ENCODE results near the gene ASH1L. TPM values are rescaled to one million over a fixed set of nuclear protein-coding genes. Genes with fewer than 3 reads are reported as not detected.

Gene ASH1L
- total RNA-seq, 1 experiment from 2014 or later, result 30.5 TPM

DNA sequence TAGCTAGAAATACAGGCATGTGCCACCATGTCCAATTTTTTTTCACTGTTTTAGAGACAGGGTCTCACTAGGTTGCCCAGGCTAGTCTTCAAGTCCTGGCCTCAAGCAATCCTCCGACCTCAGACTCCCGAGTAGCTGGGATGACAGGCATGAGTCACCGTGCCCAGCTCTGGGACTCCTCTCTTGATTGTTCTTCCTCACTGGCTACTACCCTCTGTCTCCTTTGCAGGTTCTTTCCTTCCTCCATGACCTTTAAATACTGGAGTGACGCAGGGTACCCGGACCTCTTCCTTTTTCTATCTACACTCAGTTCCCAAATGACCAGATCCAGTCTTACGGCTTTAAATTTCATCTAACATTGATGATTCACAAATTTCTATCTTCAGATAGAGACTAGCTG, 34.9 kb downstream of the ASH1L start:
- no peak overlapping the region for H3K27ac ChIP-seq (ENCODE audit: low read depth, low read length)
- H3K9ac ChIP-seq (ENCODE audit: low read length), result no peak overlapping the region
- no peak overlapping the region for H3K4me3 ChIP-seq (replicated peaks in 1 of 2; ENCODE audit: low read depth in 1 of 2, low read length in 2 of 2)
- H2AFZ ChIP-seq (ENCODE audit: low read depth, low read length, poor library complexity, severe bottlenecking), result no peak overlapping the region
- ChIA-PET RAD21 (ENCODE audit: low non-redundant PET in 1 of 2, low total read pairs in 2 of 2, uncharacterized antibody in 2 of 2, unreplicated experiment in 2 of 2) (no interaction called here), CTCF (no interaction called here), POLR2A (no interaction called here)
- ATAC-seq (no peak), DNase-seq (ENCODE audit: low read depth, low spot score) (no peak)
- peaks cover 91% of the 10 kb centered on the region for H3K79me2 ChIP-seq (ENCODE audit: insufficient read depth, low read length)
- H3K9me3 ChIP-seq (ENCODE audit: control insufficient read depth in 1 of 2, insufficient read depth in 1 of 2, low read depth in 1 of 2, low read length in 2 of 2), result no peaks in the 10 kb centered on the region
- intact Hi-C loops (cut with micrococcal nuclease), result no loop called here
- no peaks in the 10 kb centered on the region for H3K36me3 ChIP-seq (ENCODE audit: control insufficient read depth in 1 of 2, insufficient read depth in 2 of 2, low read length in 2 of 2)
- no TSS peak for BruUV-seq (replicated peaks)
- TF ChIP-seq POLR2A (IDR thresholded peaks at IDR 0.05; ENCODE audit: borderline replicate concordance, extremely low read depth, insufficient read depth, insufficient read length) (no peak), POLR2AphosphoS5 (IDR thresholded peaks at IDR 0.05; ENCODE audit: low read depth, low read length) (no peak), ELF1 (IDR thresholded peaks at IDR 0.05; ENCODE audit: borderline replicate concordance, low read depth) (no peak), CBX3 (IDR thresholded peaks at IDR 0.05; ENCODE audit: low read depth) (no peak), YY1 (IDR thresholded peaks at IDR 0.05; ENCODE audit: extremely low read depth, insufficient replicate concordance, low read depth, low read length) (no peak), ZFX (IDR thresholded peaks at IDR 0.05) (no peak), JUND (IDR thresholded peaks at IDR 0.05) (no peak), SRF (IDR thresholded peaks at IDR 0.05; ENCODE audit: low read depth) (no peak), TCF7L2 (IDR thresholded peaks at IDR 0.05; ENCODE audit: borderline replicate concordance, extremely low read depth, insufficient read depth, insufficient read length) (no peak), EGR1 (IDR thresholded peaks at IDR 0.05; ENCODE audit: low read depth) (no peak), FOSL1 (IDR thresholded peaks at IDR 0.05; ENCODE audit: low read depth) (no peak), SIN3A (IDR thresholded peaks at IDR 0.05; ENCODE audit: low read depth) (no peak)
- TF ChIP-seq, protein P1, sequence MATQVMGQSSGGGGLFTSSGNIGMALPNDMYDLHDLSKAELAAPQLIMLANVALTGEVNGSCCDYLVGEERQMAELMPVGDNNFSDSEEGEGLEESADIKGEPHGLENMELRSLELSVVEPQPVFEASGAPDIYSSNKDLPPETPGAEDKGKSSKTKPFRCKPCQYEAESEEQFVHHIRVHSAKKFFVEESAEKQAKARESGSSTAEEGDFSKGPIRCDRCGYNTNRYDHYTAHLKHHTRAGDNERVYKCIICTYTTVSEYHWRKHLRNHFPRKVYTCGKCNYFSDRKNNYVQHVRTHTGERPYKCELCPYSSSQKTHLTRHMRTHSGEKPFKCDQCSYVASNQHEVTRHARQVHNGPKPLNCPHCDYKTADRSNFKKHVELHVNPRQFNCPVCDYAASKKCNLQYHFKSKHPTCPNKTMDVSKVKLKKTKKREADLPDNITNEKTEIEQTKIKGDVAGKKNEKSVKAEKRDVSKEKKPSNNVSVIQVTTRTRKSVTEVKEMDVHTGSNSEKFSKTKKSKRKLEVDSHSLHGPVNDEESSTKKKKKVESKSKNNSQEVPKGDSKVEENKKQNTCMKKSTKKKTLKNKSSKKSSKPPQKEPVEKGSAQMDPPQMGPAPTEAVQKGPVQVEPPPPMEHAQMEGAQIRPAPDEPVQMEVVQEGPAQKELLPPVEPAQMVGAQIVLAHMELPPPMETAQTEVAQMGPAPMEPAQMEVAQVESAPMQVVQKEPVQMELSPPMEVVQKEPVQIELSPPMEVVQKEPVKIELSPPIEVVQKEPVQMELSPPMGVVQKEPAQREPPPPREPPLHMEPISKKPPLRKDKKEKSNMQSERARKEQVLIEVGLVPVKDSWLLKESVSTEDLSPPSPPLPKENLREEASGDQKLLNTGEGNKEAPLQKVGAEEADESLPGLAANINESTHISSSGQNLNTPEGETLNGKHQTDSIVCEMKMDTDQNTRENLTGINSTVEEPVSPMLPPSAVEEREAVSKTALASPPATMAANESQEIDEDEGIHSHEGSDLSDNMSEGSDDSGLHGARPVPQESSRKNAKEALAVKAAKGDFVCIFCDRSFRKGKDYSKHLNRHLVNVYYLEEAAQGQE (IDR thresholded peaks at IDR 0.05; ENCODE audit: low read depth), result no peak
- TF ChIP-seq, protein P2, sequence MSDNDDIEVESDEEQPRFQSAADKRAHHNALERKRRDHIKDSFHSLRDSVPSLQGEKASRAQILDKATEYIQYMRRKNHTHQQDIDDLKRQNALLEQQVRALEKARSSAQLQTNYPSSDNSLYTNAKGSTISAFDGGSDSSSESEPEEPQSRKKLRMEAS (IDR thresholded peaks at IDR 0.05), result no peak
- TF ChIP-seq, protein P3, sequence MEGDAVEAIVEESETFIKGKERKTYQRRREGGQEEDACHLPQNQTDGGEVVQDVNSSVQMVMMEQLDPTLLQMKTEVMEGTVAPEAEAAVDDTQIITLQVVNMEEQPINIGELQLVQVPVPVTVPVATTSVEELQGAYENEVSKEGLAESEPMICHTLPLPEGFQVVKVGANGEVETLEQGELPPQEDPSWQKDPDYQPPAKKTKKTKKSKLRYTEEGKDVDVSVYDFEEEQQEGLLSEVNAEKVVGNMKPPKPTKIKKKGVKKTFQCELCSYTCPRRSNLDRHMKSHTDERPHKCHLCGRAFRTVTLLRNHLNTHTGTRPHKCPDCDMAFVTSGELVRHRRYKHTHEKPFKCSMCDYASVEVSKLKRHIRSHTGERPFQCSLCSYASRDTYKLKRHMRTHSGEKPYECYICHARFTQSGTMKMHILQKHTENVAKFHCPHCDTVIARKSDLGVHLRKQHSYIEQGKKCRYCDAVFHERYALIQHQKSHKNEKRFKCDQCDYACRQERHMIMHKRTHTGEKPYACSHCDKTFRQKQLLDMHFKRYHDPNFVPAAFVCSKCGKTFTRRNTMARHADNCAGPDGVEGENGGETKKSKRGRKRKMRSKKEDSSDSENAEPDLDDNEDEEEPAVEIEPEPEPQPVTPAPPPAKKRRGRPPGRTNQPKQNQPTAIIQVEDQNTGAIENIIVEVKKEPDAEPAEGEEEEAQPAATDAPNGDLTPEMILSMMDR (IDR thresholded peaks at IDR 0.05 in 2 of 3, conservative IDR thresholded peaks at IDR 0.05 in 1 of 3; ENCODE audit: borderline replicate concordance in 1 of 3, insufficient read depth in 1 of 3, low read depth in 2 of 3, low read length in 2 of 3), result no peak
- TF ChIP-seq, protein P4, sequence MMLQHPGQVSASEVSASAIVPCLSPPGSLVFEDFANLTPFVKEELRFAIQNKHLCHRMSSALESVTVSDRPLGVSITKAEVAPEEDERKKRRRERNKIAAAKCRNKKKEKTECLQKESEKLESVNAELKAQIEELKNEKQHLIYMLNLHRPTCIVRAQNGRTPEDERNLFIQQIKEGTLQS (IDR thresholded peaks at IDR 0.05), result no peak
- H3K9me2 ChIP-seq (ENCODE audit: insufficient read depth), result no peaks in the 10 kb centered on the region
- no peak overlapping the region for H3K4me2 ChIP-seq (ENCODE audit: low read length)
- H3K4me1 ChIP-seq (ENCODE audit: control insufficient read depth in 1 of 2, insufficient read depth in 2 of 2, low read length in 2 of 2), result peaks cover 0 to 10% of the 10 kb centered on the region in 2 experiments; a peak in 1 of 4 replicates
- peaks cover 4% of the 10 kb centered on the region; the same call in 1 of the 2 replicates for H4K20me1 ChIP-seq (ENCODE audit: insufficient read depth)
- H3K27me3 ChIP-seq (ENCODE audit: insufficient read depth, low read length), result no peaks in the 10 kb centered on the region

Data from HCT116 (cell line).